PFSK-1 (cell line): ENCODE data around the gene CRB2.

Experiments
- FOXP2 ChIP-seq: optimal IDR thresholded peaks from 2 replicates; pipeline ENCODE3; 2011; ENCODE audit warnings: borderline replicate concordance, control low read depth, inconsistent platforms; ENCODE audit not compliant: insufficient read depth; ENCODE audit errors: extremely low read length, extremely low read depth
- POLR2AphosphoS5 ChIP-seq: IDR thresholded peaks from 2 replicates; pipeline ENCODE4 v1.6.1; 2012; ENCODE audit warnings: low read depth, mild to moderate bottlenecking, control low read depth, low read length, moderate library complexity
- SIN3A ChIP-seq: IDR thresholded peaks from 2 replicates; pipeline ENCODE4 v1.6.1; 2012; ENCODE audit warnings: mild to moderate bottlenecking, low read length, moderate library complexity, borderline replicate concordance; ENCODE audit not compliant: insufficient read depth
- TAF1 ChIP-seq: IDR thresholded peaks from 2 replicates; pipeline ENCODE4 v1.6.1; 2012; ENCODE audit warnings: low read length, control low read depth, borderline replicate concordance; ENCODE audit not compliant: insufficient read depth
- TF ChIP-seq, protein P1 (sequence below), 2 experiments: IDR thresholded peaks; 2 replicates each; pipeline versions ENCODE4 v1.6.1 to v1.8.0; 2011 to 2012; ENCODE audit warnings: low read depth in 2 of 2, low read length in 2 of 2, control low read depth in 1 of 2, inconsistent platforms in 1 of 2, mild to moderate bottlenecking in 1 of 2, moderate library complexity in 1 of 2; ENCODE audit not compliant: insufficient read depth in 1 of 2

CRB2 gene

GRCh38 chr9:123338710-123339665 is 17.0 kb upstream of the CRB2 start:
- no peak for TF ChIP-seq POLR2AphosphoS5
- TF ChIP-seq FOXP2 = peak; percentile 32

GRCh38 chr9:123339666-123340510 is 16.1 kb upstream of the CRB2 start:
- TF ChIP-seq POLR2AphosphoS5 = no peak
- TF ChIP-seq FOXP2 = no peak
- no peak for TF ChIP-seq SIN3A
- no peak for TF ChIP-seq TAF1
- TF ChIP-seq, protein P1, sequence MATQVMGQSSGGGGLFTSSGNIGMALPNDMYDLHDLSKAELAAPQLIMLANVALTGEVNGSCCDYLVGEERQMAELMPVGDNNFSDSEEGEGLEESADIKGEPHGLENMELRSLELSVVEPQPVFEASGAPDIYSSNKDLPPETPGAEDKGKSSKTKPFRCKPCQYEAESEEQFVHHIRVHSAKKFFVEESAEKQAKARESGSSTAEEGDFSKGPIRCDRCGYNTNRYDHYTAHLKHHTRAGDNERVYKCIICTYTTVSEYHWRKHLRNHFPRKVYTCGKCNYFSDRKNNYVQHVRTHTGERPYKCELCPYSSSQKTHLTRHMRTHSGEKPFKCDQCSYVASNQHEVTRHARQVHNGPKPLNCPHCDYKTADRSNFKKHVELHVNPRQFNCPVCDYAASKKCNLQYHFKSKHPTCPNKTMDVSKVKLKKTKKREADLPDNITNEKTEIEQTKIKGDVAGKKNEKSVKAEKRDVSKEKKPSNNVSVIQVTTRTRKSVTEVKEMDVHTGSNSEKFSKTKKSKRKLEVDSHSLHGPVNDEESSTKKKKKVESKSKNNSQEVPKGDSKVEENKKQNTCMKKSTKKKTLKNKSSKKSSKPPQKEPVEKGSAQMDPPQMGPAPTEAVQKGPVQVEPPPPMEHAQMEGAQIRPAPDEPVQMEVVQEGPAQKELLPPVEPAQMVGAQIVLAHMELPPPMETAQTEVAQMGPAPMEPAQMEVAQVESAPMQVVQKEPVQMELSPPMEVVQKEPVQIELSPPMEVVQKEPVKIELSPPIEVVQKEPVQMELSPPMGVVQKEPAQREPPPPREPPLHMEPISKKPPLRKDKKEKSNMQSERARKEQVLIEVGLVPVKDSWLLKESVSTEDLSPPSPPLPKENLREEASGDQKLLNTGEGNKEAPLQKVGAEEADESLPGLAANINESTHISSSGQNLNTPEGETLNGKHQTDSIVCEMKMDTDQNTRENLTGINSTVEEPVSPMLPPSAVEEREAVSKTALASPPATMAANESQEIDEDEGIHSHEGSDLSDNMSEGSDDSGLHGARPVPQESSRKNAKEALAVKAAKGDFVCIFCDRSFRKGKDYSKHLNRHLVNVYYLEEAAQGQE (IDR thresholded peaks at IDR 0.05; ENCODE audit: insufficient read depth in 1 of 2, low read depth in 2 of 2, low read length in 2 of 2) = no peak

GRCh38 chr9:123341816-123342215 is 14.2 kb upstream of the CRB2 start:
- TF ChIP-seq POLR2AphosphoS5 (no peak), SIN3A (no peak), TAF1 (no peak), FOXP2 (no peak)
- TF ChIP-seq, protein P1 (IDR thresholded peaks at IDR 0.05; ENCODE audit: insufficient read depth in 1 of 2, low read depth in 2 of 2, low read length in 2 of 2) = no peak

DNA sequence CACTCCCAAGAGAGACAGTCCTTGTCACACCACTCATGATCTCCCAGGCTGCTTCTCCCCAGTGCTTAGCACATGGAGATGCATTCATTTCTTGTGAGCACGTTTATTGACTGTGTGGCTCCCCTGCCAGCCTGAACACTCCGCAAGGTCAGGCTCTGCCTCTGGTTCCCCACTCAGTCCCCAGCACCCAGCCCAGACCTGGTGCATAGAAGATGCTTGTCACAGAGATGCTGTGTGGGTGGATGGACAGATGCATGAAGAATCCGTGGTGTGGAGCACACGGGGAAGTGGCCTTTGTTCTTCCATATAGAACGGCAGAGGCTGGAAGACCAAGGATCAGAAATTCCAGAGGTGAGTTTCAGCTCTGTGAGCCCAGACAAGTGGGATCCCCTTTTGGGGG is 13.8 kb upstream of the CRB2 start:
- no peak for TF ChIP-seq SIN3A

GRCh38 chr9:123343443-123344191 is 12.4 kb upstream of the CRB2 start:
- no peak for TF ChIP-seq TAF1
- no peak for TF ChIP-seq POLR2AphosphoS5
- TF ChIP-seq FOXP2 = no peak
- TF ChIP-seq, protein P1 (IDR thresholded peaks at IDR 0.05; ENCODE audit: insufficient read depth in 1 of 2, low read depth in 2 of 2, low read length in 2 of 2) = no peak
- TF ChIP-seq SIN3A = no peak
